Measurements from ENCODE around the gene DNM1L. TPM values are rescaled to one million over a fixed set of nuclear protein-coding genes. Genes with fewer than 3 reads are reported as not detected.
"Not testable (repeated sequence)": the region's sequence is repeated elsewhere in the genome, so short reads cannot be mapped to it uniquely, and the experiment has no call there.

The DNM1L gene
- total and polyA plus RNA-seq, 2 donors from 2014 or later, result 30.5 to 66.2 TPM

DNA sequence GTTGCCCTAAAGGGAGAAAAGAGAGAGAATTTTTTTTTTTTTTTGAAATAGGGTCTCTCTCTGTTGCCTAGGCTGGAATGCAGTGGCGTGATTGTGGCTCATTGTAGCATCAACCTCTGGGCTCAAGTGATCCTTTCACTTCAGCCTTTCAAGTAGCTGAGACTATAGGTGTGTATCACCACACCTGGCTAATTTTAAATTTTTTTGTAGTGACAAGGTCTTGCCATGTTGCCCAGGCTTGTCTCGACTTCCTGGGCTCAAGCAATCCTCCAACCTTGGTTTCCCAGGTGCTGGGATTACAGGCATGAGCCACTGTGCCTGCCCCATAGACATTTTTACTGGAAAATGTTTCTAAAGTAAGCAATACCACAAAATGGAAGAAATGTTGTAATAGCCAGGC, 39.8 kb downstream of the DNM1L start:
- Histone ChIP-seq H3K27ac (ENCODE audit: low read depth in 2 of 2, low read length in 2 of 2) (no peak overlapping the region), H3K9ac (ENCODE audit: low read length in 3 of 3) (no peak overlapping the region), H3K9me3 (ENCODE audit: control insufficient read depth in 2 of 3, insufficient read depth in 1 of 3, low read length in 3 of 3) (no peaks in the 10 kb centered on the region), H3K27me3 (ENCODE audit: control insufficient read depth, insufficient read depth, low read length) (no peaks in the 10 kb centered on the region), H3K4me1 (ENCODE audit: control insufficient read depth in 2 of 3, insufficient read depth in 2 of 3, low read depth in 1 of 3, low read length in 3 of 3) (no peaks in the 10 kb centered on the region), H3K36me3 (ENCODE audit: control insufficient read depth in 2 of 3, insufficient read depth in 3 of 3, low read length in 3 of 3) (peaks cover 0 to 11% (median 3%) of the 10 kb centered on the region in 3 donors), H3K4me3 (ENCODE audit: low read length in 3 of 3) (no peak overlapping the region)
- DNase-seq (no peak), FAIRE-seq (no peak)
- intact Hi-C loops (cut with DNase I), result no loop called here
- TF ChIP-seq, protein P1, sequence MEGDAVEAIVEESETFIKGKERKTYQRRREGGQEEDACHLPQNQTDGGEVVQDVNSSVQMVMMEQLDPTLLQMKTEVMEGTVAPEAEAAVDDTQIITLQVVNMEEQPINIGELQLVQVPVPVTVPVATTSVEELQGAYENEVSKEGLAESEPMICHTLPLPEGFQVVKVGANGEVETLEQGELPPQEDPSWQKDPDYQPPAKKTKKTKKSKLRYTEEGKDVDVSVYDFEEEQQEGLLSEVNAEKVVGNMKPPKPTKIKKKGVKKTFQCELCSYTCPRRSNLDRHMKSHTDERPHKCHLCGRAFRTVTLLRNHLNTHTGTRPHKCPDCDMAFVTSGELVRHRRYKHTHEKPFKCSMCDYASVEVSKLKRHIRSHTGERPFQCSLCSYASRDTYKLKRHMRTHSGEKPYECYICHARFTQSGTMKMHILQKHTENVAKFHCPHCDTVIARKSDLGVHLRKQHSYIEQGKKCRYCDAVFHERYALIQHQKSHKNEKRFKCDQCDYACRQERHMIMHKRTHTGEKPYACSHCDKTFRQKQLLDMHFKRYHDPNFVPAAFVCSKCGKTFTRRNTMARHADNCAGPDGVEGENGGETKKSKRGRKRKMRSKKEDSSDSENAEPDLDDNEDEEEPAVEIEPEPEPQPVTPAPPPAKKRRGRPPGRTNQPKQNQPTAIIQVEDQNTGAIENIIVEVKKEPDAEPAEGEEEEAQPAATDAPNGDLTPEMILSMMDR (IDR thresholded peaks at IDR 0.05; ENCODE audit: borderline replicate concordance, extremely low read depth, insufficient read depth), result no peak

- H3K27me3 ChIP-seq (ENCODE audit: control insufficient read depth, insufficient read depth, low read length); H3K4me1 ChIP-seq (ENCODE audit: control insufficient read depth in 2 of 3, insufficient read depth in 2 of 3, low read depth in 1 of 3, low read length in 3 of 3); H3K4me3 ChIP-seq (ENCODE audit: low read length in 3 of 3); H3K9me3 ChIP-seq (ENCODE audit: control insufficient read depth in 2 of 3, insufficient read depth in 1 of 3, low read length in 3 of 3); H3K27ac ChIP-seq (ENCODE audit: low read depth in 2 of 2, low read length in 2 of 2); DNase-seq; intact Hi-C loops (cut with DNase I); FAIRE-seq; H3K9ac ChIP-seq (ENCODE audit: low read length in 3 of 3): not testable (repeated sequence)
- peaks cover 5 to 24% (median 6%) of the 10 kb centered on the region in 3 donors for H3K36me3 ChIP-seq (ENCODE audit: control insufficient read depth in 2 of 3, insufficient read depth in 3 of 3, low read length in 3 of 3)
Measured at GRCh38 chr12:32725308-32725707, 46.2 kb downstream of the DNM1L start.

DNA sequence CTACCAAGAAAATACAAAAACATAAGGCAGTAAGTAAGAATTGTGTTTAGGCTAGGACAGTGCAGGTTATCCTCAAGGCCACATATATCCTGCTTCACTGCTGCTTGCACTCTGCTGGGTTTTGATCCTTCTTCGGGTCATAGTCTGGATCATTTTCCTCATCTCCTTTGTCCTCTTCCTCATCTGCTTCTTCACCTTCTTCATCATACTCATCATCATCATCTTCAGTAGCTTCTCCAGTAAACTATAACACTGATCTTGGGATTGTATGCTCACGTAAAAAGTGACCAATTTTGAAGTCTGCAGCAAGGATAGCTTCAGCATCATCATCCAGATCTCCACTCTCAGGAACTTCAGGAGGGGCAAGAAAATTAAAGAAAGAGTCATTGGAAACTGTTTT, 47.2 kb downstream of the DNM1L start:
- Histone ChIP-seq H3K4me1 (ENCODE audit: control insufficient read depth in 2 of 3, insufficient read depth in 2 of 3, low read depth in 1 of 3, low read length in 3 of 3) (no peaks in the 10 kb centered on the region), H3K27me3 (ENCODE audit: control insufficient read depth, insufficient read depth, low read length) (no peaks in the 10 kb centered on the region), H3K9ac (ENCODE audit: low read length in 3 of 3) (no peak overlapping the region), H3K27ac (ENCODE audit: low read depth in 2 of 2, low read length in 2 of 2) (no peak overlapping the region), H3K9me3 (ENCODE audit: control insufficient read depth in 2 of 3, insufficient read depth in 1 of 3, low read length in 3 of 3) (no peaks in the 10 kb centered on the region), H3K4me3 (ENCODE audit: low read length in 3 of 3) (no peak overlapping the region), H3K36me3 (ENCODE audit: control insufficient read depth in 2 of 3, insufficient read depth in 3 of 3, low read length in 3 of 3) (peaks cover 5 to 27% (median 7%) of the 10 kb centered on the region in 3 donors)
- DNase-seq (no peak), FAIRE-seq (no peak)
- intact Hi-C loops (cut with DNase I), result no loop called here
- TF ChIP-seq, protein P1 (IDR thresholded peaks at IDR 0.05; ENCODE audit: borderline replicate concordance, extremely low read depth, insufficient read depth), result no peak

- no peak for FAIRE-seq
- Histone ChIP-seq H3K4me3 (ENCODE audit: low read length in 3 of 3) (no peak overlapping the region), H3K4me1 (ENCODE audit: control insufficient read depth in 2 of 3, insufficient read depth in 2 of 3, low read depth in 1 of 3, low read length in 3 of 3) (no peaks in the 10 kb centered on the region), H3K27me3 (ENCODE audit: control insufficient read depth, insufficient read depth, low read length) (no peaks in the 10 kb centered on the region), H3K36me3 (ENCODE audit: control insufficient read depth in 2 of 3, insufficient read depth in 3 of 3, low read length in 3 of 3) (peaks cover 5 to 31% (median 8%) of the 10 kb centered on the region in 3 donors), H3K9me3 (ENCODE audit: control insufficient read depth in 2 of 3, insufficient read depth in 1 of 3, low read length in 3 of 3) (no peaks in the 10 kb centered on the region), H3K9ac (ENCODE audit: low read length in 3 of 3) (no peak overlapping the region), H3K27ac (ENCODE audit: low read depth in 2 of 2, low read length in 2 of 2) (no peak overlapping the region)
- no peak for DNase-seq
- intact Hi-C loops (cut with DNase I), result no loop called here
- TF ChIP-seq, protein P1 (IDR thresholded peaks at IDR 0.05; ENCODE audit: borderline replicate concordance, extremely low read depth, insufficient read depth), result no peak
Measured at GRCh38 chr12:32727237-32727636, 48.1 kb downstream of the DNM1L start.
